ENCODE results near the gene LY86. TPM values are rescaled to one million over a fixed set of nuclear protein-coding genes. Genes with fewer than 3 reads are reported as not detected.

The LY86 gene
- total and polyA plus RNA-seq, 9 of the 15 experiments (the other 6 are each of a cell fraction or from before 2014, with no cell fraction given): 0.08 to 0.20 TPM; not detected in 7

DNA sequence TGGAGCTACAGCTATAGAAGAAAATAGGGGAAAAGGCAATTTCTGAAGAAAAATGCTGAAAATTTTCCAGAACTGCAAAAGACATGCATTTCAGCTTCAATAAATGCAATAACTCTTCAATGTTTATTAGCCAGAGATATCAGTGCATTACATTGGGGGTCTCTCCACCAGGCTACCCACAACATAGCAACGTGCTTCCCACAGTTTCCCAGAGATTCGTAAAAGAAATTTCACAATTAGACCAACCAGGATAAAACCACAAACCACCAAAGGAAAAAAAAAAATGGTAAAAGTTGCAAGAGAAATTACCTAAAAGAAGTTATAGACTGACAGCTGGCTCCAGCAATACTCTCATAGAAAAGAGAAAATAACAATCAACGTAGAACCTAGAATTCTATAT lies 16.0 kb downstream of the LY86 start:
- Histone ChIP-seq H2AFZ (ENCODE audit: low read depth, low read length) (no peak overlapping the region), H3K79me2 (ENCODE audit: control insufficient read depth, insufficient read depth, low read length) (no peaks in the 10 kb centered on the region), H4K20me1 (replicated peaks; ENCODE audit: control insufficient read depth, insufficient read depth, low read length) (no peaks in the 10 kb centered on the region), H3K4me1 (replicated peaks in 1 of 2; ENCODE audit: control insufficient read depth in 2 of 2, insufficient read depth in 2 of 2, low read length in 2 of 2) (peaks cover 0 to 8% of the 10 kb centered on the region in 2 experiments; a peak in 1 of 5 replicates), H3K9me1 (ENCODE audit: control insufficient read depth, insufficient read depth, low read length) (no peaks in the 10 kb centered on the region), H3K27ac (ENCODE audit: extremely low read depth, low read depth, low read length) (no peak overlapping the region), H3K36me3 (ENCODE audit: control insufficient read depth, insufficient read depth, low read length) (no peaks in the 10 kb centered on the region), H3K27me3 (ENCODE audit: control insufficient read depth in 2 of 2, insufficient read depth in 2 of 2, low read length in 2 of 2) (peaks cover 18 to 34% of the 10 kb centered on the region in 2 experiments), H3K9ac (ENCODE audit: insufficient read depth in 1 of 2, low read depth in 2 of 2, low read length in 2 of 2) (no peak overlapping the region), H3K9me3 (replicated peaks; ENCODE audit: control insufficient read depth, insufficient read depth, low read depth, low read length) (no peaks in the 10 kb centered on the region), H3K4me2 (ENCODE audit: insufficient read depth, low read length) (no peak overlapping the region), H3K4me3 (no peak overlapping the region)
- POLR2A ChIA-PET: interaction anchor here (0.8 to 1.1 kb wide), 3 partner anchors 24 to 553 kb away, joined by 3 to 4 read pairs (median 3); no protein-coding TSS in a partner anchor
- no peak for DNase-seq (ENCODE audit: extremely low read depth in 1 of 4, low spot score in 3 of 4)
- 7% methylated on average over 3 of the region's 3 CpGs for WGBS (ENCODE audit: insufficient coverage, low coverage, missing lambda C conversion rate)
- no TSS peak for BruUV-seq (replicated peaks)
- CTCF ChIA-PET (ENCODE audit: low intra/inter-chr PET ratio): no interaction called here
- intact Hi-C loops (cut with micrococcal nuclease) (no loop called here), in situ Hi-C loops (cut with MboI) (no loop called here)
- no peak for ATAC-seq
- no peak for FAIRE-seq
- TF ChIP-seq ZC3H4 (CRISPR knock-in tag; IDR thresholded peaks at IDR 0.05; ENCODE audit: borderline replicate concordance) (no peak), HMG20A (CRISPR knock-in tag; conservative IDR thresholded peaks at IDR 0.05) (no peak), RBM17 (IDR thresholded peaks at IDR 0.05; ENCODE audit: borderline replicate concordance, low read depth, low read length) (no peak), KAT2B (IDR thresholded peaks at IDR 0.05; ENCODE audit: low read depth, low read length) (no peak), ETS2 (tag; IDR thresholded peaks at IDR 0.05; ENCODE audit: borderline replicate concordance, poor library complexity, severe bottlenecking) (no peak), ZKSCAN8 (CRISPR knock-in tag; IDR thresholded peaks at IDR 0.05) (no peak), ZNF253 (CRISPR knock-in tag; conservative IDR thresholded peaks at IDR 0.05) (no peak), HNRNPL (IDR thresholded peaks at IDR 0.05; ENCODE audit: low read depth, low read length) (no peak), TRIM28 (IDR thresholded peaks at IDR 0.05) (no peak), NCOR1 (IDR thresholded peaks at IDR 0.05) (no peak), ZNF644 (tag; IDR thresholded peaks at IDR 0.05; ENCODE audit: low read depth) (no peak)
- TF ChIP-seq, protein P1, sequence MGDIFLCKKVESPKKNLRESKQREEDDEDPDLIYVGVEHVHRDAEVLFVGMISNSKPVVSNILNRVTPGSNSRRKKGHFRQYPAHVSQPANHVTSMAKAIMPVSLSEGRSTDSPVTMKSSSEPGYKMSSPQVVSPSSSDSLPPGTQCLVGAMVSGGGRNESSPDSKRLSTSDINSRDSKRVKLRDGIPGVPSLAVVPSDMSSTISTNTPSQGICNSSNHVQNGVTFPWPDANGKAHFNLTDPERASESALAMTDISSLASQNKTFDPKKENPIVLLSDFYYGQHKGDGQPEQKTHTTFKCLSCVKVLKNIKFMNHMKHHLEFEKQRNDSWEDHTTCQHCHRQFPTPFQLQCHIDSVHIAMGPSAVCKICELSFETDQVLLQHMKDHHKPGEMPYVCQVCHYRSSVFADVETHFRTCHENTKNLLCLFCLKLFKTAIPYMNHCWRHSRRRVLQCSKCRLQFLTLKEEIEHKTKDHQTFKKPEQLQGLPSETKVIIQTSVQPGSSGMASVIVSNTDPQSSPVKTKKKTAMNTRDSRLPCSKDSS (IDR thresholded peaks at IDR 0.05; ENCODE audit: low read depth, partially characterized antibody): no peak
- TF ChIP-seq, protein P2, sequence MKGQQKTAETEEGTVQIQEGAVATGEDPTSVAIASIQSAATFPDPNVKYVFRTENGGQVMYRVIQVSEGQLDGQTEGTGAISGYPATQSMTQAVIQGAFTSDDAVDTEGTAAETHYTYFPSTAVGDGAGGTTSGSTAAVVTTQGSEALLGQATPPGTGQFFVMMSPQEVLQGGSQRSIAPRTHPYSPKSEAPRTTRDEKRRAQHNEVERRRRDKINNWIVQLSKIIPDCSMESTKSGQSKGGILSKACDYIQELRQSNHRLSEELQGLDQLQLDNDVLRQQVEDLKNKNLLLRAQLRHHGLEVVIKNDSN (CRISPR knock-in tag; IDR thresholded peaks at IDR 0.05): no peak
- TF ChIP-seq, protein P3, sequence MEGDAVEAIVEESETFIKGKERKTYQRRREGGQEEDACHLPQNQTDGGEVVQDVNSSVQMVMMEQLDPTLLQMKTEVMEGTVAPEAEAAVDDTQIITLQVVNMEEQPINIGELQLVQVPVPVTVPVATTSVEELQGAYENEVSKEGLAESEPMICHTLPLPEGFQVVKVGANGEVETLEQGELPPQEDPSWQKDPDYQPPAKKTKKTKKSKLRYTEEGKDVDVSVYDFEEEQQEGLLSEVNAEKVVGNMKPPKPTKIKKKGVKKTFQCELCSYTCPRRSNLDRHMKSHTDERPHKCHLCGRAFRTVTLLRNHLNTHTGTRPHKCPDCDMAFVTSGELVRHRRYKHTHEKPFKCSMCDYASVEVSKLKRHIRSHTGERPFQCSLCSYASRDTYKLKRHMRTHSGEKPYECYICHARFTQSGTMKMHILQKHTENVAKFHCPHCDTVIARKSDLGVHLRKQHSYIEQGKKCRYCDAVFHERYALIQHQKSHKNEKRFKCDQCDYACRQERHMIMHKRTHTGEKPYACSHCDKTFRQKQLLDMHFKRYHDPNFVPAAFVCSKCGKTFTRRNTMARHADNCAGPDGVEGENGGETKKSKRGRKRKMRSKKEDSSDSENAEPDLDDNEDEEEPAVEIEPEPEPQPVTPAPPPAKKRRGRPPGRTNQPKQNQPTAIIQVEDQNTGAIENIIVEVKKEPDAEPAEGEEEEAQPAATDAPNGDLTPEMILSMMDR (IDR thresholded peaks at IDR 0.05 in 2 of 3, conservative IDR thresholded peaks at IDR 0.05 in 1 of 3; ENCODE audit: insufficient read depth in 2 of 3, low read depth in 1 of 3, low read length in 3 of 3): no peak
- TF ChIP-seq, protein P4, sequence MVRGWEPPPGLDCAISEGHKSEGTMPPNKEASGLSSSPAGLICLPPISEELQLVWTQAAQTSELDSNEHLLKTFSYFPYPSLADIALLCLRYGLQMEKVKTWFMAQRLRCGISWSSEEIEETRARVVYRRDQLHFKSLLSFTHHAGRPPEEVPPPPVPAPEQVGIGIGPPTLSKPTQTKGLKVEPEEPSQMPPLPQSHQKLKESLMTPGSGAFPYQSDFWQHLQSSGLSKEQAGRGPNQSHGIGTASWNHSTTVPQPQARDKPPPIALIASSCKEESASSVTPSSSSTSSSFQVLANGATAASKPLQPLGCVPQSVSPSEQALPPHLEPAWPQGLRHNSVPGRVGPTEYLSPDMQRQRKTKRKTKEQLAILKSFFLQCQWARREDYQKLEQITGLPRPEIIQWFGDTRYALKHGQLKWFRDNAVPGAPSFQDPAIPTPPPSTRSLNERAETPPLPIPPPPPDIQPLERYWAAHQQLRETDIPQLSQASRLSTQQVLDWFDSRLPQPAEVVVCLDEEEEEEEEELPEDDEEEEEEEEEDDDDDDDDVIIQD (CRISPR knock-in tag; IDR thresholded peaks at IDR 0.05): no peak
- TF ChIP-seq, protein P5, sequence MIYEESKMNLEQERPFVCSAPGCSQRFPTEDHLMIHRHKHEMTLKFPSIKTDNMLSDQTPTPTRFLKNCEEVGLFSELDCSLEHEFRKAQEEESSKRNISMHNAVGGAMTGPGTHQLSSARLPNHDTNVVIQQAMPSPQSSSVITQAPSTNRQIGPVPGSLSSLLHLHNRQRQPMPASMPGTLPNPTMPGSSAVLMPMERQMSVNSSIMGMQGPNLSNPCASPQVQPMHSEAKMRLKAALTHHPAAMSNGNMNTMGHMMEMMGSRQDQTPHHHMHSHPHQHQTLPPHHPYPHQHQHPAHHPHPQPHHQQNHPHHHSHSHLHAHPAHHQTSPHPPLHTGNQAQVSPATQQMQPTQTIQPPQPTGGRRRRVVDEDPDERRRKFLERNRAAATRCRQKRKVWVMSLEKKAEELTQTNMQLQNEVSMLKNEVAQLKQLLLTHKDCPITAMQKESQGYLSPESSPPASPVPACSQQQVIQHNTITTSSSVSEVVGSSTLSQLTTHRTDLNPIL (CRISPR knock-in tag; IDR thresholded peaks at IDR 0.05): no peak
